IMR-90 (cell line): ENCODE results near the gene TLCD1.

Experiments
- CTCF ChIP-seq: conservative IDR thresholded peaks from 2 replicates; pipeline ENCODE4 v1.5.1; 2012; ENCODE audit warnings: mild to moderate bottlenecking, low read depth, low read length, improper control_type of control experiment
- MAZ ChIP-seq: IDR thresholded peaks from 2 replicates; pipeline ENCODE4 v1.6.1; 2012; ENCODE audit warnings: low read depth, mild to moderate bottlenecking, low read length, improper control_type of control experiment, moderate library complexity, borderline replicate concordance
- POLR2A ChIP-seq: IDR thresholded peaks from 2 replicates; pipeline ENCODE4 v1.6.1; 2012; ENCODE audit warnings: mild to moderate bottlenecking, low read depth, low read length

- no peak for TF ChIP-seq POLR2A
- no peak for TF ChIP-seq CTCF
- no peak for TF ChIP-seq MAZ
Observed at GRCh38 chr17:28751600-28752366, 25.8 kb upstream of the TLCD1 start.
